HG03280 (cell line): Measurements from ENCODE around the gene BMP7.

Experiments used
- ATAC-seq: cut with Tn5 transposase; IDR thresholded peaks from one replicate; pipeline ENCODE4 v1.9.1; 2021; ENCODE audit warnings: mild to moderate bottlenecking, moderate library complexity; ENCODE audit not compliant: unreplicated experiment

Gene BMP7

DNA sequence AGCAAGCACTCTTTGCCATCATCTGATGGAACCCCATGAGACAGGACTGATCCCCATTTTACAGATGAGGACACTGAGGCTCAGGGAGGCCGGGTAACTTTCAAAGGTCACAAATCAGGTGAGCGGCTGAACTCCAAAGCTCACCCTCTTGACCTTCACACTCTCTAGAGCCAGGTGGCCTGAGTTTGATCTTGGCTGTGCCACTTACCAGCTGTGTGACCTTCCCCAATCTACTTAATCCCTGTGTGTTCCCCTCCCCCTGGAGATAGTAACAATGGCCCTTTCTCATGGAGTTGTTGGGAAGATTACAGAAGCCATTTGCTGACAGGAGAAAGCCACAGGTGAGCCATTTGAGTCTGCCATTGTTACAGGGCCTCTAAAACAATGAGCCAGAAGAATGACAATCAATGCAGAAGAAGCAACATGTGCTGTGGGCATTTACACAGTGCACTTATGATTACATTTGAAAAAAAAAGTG is 34.5 kb downstream of the BMP7 start:
- ATAC-seq = no peak

DNA sequence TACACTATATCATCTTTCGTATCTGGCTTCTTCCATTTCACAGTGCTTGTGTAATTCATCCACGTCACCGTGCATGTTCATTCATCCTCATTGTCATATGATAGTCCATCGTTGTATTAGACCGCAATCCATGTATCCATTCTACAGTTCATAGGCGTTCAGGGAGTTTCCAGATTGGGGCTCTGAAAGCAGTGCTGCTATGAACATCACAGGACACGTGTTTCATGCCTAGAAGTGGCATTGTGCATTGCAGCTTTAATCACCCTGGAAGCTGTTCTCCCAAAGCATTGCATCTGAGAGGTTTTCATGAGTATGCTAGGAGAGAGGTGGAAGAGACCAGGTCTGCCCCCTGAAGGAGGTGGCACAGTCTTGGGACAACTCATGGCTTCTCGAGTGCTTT is 35.3 kb downstream of the BMP7 start:
- no peak for ATAC-seq

DNA sequence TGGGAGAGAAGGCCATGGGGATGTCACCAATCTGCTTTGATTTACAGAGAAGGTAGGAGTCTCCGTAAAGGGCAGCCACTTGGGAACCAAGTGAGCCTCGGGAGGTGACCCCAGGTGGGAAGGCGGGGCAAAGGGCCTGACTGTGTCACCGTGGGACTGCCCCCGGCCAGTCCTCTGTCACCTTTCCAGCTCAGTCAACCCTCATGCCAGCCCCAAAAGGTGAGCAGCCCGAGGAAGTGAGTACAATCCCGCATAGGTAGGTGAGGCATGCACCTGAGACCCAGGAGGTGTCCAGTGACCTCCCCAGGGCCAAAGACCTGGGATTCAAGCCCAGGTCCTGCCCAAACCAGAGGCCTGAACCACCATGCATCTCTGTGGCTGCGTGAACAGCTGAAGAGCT is 36.2 kb downstream of the BMP7 start:
- no peak for ATAC-seq

DNA sequence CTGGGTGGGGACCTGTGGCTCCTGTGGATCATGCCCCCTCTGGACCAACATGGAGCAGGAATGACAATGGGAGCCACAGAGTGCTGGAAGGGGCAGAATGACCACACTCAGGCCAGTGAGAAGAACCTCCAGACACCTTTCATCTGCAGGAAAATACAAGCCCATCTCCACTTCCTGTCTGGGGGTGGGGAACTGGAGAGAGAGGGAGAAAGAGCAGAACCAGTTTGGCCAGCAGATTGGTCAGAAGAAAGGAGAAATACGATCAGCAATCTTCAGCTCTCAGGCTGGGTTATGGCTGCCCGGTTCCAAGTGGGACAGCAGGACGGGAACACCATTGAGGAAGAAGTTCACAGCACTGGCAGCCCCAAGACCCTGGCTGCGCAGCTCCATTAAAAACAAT is 37.0 kb downstream of the BMP7 start:
- no peak for ATAC-seq

DNA sequence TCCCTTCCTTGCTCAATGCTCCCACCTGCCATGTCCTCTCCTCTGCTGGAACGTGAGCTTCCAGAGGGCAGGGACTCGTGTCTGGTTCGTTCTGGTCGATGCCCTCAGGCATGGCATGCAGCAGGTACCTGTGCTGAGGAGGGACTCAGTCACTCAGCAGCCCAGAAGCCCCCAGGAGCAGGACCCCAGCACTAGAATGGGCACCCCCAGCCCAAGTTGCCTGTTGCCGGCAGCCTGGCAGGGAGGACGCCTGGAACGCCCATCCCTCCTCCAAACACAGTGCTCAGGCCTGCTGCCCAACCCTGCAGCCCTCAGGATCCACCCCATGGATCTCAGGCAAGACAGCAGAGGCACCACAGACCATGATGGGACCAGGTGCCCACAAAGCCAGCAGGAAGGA is 40.6 kb downstream of the BMP7 start:
- ATAC-seq = no peak

DNA sequence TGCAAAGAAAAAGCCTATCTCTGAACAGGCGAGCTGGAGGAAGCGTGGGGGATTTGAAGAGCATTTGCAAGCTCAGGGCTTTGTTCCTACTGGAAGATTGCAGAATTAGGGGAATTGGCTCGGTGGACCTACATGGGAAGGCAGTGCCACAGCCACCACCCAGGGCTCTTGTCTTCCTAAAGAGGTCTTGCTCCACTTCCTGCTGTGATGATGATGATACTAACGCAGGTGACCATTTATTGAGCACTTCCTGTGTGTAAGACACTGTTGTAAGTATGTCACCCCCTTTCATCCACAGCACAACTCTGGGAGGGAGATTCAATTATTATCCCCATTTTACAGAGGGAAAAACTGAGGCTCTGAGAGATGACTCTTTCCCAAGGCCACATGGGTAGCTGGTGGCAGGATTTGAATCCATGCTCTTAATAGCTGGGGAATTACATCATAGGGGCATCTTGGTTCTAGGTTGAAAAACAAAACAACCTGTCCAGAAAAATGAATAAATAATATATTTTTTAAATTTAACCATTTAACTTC is 41.2 kb downstream of the BMP7 start:
- ATAC-seq = no peak

DNA sequence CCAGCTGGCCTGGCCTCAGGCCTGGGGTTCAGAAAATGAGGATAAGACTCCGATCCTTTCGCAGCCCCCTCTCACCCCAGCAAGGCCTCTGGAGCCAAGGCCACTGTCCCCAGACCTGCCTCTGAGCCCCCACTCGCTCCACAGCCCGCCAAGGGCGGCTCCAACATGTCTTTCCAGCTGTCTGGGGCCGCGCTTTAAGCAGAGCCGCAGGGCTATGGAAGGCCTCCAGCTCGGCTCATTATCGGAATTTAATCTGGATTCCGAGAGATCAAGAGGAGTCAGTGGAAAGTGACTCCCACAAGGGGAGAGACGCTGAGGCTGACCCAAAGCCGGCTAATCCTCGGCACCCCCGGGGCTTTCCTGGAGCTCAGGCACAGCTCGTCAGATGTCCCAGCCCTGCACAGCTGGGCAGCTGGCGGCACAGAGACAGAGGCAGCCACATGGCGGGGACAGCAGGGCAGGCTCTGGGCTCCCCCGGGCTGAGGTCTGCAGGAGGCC is 41.8 kb downstream of the BMP7 start:
- no peak for ATAC-seq

DNA sequence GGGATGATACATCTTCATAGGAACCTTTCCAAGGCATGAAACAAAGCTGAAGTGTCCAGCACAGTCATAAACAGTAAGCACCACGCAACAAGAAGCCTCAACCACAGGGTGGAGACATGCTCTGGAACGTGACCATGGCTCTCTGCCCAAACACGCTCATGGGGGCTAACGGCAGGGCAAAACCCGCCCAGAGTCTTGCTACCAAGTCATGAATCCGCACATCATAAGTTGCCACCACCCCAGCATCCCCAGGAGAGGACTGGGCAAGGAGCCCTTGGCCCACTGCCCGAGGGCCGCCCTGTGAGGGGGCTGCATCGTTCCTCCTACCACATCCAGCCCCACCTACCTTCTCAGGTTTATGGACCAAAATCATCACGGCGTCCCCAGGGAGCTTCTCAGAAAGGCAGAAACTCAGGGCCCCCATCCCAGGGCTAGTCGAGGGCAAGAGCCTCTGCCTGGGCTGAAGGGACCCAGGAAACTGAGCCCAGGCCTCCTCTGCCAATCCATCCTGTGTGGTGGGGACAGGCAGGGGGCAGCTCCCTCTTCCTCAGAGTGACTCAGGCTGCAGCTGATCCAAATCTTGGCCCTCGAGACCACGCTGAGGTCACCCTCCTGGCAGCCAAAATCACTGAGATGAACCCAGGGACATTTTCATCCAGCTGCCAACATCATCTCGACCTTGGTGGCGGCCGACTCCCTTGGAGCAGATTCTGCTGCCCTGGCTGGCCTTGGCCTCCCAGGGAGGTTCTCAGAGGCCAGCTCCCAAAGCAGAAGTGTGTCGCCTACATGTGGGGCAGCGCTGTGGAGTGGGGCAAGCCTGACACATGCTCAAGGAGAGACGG is 42.6 kb downstream of the BMP7 start:
- no peak for ATAC-seq

DNA sequence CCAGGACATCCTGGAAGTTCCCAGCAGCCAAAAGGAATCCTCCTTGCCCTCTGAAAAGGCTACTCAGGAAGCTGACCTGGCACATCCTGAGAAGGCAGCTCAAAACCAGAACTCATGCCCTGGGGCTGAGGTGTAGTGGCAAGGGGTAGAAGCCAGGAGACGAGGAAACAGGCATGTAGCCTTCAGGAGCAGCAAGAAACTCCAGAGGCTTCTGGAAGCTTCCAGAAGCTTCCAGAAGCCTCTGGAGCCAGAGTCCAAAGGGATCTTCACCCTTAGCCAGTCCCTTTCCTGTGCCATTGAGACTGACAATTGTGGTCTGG is 43.9 kb downstream of the BMP7 start:
- no peak for ATAC-seq

DNA sequence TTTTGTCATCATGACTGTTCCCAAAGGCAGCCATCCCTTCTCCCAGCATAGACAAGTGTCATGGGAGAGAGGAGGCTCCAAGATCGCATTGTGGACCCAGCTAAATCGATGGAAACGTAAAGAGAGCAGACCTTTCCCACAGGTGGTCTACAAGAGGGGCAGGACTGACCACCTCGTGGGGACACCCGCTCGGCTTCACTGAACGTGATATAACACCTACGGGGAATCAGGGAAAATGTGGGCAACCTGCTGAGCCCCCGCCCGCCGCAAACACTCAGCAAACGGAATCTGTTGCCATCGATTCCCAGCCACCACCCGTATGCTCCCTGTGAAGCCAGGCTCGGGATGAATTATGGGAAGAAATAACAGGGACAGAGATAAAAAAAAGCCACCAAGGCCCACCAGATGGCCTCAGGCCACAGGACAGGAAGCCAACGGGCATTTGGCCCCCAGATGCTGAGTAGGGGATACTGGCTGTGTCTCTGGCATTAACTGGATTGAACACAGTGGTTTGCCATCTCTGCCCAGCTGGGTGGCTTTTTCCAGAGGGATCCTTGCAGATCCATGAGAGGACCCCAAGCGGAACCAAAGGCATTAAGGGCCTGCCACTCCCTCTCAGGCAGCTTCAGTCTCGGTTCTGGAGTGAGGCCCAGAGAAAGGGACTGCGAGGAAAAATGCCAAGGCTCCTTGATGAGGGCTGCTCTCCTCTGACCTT is 44.4 kb downstream of the BMP7 start:
- ATAC-seq = no peak

DNA sequence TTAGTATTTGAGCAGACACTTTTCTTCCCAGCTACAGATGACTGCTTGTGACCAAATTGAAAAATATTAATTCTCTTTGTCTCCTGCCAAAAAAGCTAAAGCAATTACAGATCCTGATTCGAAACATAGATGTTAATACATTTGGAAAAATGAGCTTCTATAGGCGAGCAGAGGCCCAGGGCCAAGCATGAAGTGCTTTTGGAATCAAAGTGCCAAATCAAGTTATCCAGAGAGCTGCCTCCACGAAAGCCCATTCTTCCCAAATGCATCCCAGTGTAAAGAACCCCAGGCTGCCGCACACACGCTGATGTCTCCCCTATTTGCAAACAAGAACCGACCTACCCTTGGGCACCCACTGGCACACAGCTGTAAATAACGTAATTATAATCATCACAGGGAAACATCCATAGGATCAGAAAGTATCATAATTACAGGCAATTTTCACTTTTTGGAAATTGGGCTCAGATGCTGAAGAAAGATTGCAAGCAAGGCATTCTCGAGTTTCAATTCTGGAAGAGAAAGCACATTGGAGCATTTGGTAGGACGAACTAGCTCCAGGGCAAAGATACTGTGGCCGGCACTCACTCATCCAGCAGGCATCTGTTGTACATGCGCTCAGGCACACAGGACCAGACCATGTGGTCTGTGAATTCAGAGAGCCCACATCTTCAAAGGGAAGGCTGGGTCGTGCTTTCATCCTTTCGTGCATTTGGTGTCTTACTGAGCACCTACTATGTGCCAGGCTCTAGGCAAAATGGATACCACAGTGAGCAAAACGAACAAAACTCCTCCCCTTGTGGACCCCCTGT is 45.9 kb downstream of the BMP7 start:
- no peak for ATAC-seq

DNA sequence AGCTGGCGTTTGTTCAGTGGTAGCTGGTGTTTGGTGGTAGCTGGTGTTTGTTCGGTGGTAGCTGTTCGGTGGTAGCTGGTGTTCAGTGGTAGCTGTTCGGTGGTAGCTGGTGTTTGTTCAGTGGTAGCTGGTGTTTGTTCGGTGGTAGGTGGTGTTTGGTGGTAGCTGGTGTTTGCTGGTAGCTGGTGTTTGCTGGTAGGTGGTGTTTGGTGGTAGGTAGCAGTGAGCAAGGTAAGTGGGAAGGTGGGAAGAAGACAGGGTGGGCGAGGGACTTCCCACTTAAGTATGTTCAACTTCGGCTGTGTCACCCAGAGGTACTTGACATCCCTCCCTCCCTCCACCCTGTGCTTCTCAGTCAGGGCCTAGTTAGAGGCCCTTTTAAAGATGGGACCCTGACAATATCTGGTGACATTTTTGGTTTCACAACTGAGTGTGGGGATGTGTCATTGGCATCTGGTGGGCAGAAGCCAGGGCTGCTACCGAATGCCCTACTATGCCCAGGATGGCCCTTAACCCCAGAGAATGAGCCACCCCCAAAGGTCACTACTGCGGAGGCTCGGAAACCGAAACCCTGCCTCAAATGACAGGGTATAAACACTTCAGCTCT is 47.3 kb downstream of the BMP7 start:
- no peak for ATAC-seq

DNA sequence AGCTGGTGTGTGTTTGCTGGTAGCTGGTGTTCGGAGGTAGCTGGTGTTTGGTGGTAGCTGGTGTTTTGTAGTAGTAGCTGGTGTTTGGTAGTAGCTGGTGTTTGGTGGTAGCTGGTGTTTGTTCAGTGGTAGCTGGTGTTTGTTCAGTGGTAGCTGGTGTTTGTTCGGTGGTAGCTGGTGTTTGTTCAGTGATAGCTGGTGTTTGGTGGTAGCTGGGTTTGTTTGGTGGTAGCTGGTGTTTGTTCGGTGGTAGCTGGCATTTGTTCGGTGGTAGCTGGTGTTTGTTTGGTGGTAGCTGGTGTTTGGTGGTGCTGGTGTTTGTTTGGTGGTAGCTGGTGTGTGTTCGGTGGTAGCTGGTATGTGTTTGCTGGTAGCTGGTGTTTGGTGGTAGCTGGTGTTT is 48.0 kb downstream of the BMP7 start:
- ATAC-seq = no peak

DNA sequence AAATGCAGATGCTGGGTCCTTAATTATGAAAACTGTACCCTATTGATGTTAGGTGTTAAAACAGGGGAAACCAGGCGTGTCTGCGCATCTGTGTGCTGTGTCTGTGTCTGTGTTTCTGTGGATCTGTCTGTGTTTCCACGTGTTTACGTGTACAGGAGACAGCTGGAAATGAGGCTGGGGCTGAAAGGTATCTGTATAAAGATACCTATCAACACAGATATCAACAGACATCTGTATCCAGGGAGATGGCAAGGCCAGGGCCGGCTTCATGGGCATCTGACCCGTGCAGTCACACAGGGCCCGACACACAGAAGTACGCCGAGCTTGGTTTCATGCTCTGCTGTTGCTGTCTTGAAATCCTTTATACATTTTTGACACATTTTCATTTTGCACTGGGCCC is 48.6 kb downstream of the BMP7 start:
- no peak for ATAC-seq

DNA sequence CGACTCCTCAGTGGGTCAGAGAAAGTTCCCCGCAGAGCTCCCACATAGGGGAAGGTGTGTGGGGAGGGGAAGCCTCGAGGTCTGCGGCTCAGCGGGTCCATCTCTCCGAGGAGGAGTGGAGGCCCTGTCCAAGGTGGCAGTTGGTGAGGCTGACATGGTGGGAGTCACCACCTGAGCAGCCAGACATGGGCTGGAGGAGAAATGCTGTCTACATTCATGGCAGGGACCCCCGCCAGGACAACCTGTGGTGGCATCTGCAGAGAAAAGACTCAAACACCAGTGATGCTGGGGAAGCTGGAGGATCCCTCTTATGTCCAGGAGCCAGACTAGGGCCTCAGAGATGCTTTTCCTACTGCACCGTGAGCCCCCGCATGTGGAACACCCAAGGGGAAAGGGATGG is 49.8 kb downstream of the BMP7 start:
- ATAC-seq = no peak

DNA sequence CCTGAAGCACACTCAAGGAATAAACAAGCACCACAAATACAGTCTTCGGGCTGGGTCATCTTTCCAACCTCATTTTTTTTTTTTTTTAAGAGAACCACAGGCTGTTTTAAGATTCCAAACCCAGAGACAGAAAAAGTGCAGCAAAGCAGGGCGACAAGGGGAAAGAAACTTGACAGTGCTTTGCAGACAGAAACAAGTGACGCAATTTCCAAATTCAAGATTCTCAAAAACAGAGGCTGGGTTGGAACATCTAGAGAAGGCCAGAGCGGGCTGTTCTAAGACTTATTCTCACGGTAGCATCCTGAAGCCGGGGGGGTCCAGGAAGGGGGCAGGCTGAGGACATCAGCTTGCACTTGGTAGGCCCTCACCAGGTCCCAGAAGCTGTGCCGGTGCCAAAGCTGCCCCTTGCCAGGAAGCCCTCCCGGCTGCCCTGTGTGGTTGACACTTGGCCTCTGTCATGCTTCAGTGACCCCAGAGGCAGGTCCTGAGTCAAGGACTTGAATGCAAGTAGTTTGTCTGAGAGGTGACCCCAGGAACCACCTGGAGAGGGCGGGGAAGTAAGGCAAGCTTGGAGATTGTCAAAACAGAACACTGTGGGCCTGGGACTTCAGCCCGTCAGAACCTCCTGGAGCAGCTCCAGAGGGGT is 50.5 kb downstream of the BMP7 start:
- no peak for ATAC-seq

DNA sequence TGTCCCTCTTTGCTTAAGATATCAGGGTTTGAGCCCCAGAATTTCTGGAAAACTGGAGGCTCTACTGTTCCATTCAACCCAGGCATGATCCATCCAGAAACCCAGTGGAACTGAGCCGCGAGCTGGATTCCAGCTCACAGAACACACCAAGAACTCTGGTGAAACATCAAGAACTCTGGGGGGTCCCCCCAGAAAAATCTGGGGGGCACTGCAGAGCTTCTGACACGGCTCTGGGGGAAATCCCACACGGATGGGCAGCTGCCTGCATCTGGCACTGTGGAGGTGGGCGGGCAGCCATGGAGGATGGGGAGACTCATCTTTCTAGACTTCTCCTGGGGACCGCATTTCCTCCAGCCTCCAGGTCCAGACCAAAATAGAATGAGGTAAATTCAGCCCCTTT is 51.0 kb downstream of the BMP7 start:
- no peak for ATAC-seq

DNA sequence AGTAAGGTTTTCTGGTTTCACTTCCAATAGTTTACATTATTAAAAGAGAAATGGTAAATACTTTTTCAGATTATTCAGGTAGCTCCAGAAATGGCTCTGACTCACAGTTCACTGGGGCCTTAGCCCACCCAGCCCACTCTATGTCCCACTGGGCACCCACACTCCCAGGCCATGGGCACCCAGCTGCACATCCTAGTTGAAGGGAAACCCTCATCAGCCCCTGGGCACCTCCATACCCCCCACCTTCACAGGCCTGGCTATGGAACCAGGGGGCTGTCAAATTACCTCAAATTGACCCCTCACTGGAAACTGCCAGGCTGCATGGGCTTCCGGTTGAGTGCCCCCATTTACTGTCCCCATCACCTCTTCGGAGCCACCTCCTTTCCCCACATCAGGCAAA is 51.5 kb downstream of the BMP7 start:
- no peak for ATAC-seq

DNA sequence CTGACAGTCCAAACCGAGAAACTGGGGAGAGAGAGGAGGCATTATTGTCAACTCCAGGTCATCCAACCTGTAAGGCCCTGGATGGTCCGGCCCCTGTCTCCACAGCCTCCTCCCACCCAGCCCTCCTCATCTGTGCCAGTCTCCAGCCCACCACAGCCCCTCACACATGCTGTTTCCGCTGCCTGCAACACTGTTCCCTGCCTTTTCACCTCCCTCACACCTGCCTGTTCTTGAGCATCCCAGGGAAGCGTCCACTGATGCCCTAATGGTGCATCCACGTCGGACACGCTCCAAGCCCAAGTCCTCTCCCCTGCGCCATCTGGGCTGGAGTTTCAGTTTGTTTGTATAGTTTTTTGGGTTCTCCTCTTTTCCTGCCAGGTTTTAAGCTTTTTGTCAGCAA is 52.0 kb downstream of the BMP7 start:
- no peak for ATAC-seq

DNA sequence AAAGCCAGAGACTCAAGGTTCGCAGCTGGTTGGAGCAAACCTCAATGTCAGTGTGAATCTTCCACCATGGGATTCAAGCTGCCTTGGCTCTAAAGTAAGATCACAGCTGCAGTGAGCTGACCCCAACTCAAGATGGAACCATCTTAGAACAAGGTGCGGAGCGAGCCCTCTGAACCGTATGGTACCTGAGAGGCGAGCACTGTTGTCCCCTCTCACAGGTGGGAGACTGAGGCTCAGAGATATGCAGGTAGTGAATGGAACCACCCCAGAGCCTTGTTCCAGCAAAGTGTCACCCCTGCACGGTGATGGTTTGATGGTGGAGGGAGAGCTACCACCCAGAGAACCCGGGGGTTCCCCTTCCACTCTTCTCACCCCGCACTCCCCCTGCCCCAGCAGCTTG is 52.5 kb downstream of the BMP7 start:
- no peak for ATAC-seq
